Activated CD4-positive, alpha-beta T cell treated with anti-CD3 and anti-CD28 coated beads, Interleukin-2, amount 10 ng/mL, durations not matched to agents 24 days and 14 days (primary cell): ENCODE data around the gene NARF. TPM values are rescaled to one million over a fixed set of nuclear protein-coding genes. Genes with fewer than 3 reads are reported as not detected.
"Not testable (repeated sequence)": the region's sequence is repeated elsewhere in the genome, so short reads cannot be mapped to it uniquely, and the experiment has no call there.

Experiments
- DNase-seq: peaks from one replicate; pipeline ENCODE4 v3.0.0; 2022
- H3K27ac Mint-ChIP-seq: one replicate; pipeline ENCODE4 v1.8.0; 2022; ENCODE audit warnings: mild to moderate bottlenecking, mixed read lengths
- H3K27me3 Mint-ChIP-seq: one replicate; pipeline ENCODE4 v1.8.0; 2022; ENCODE audit warnings: mixed read lengths
- H3K36me3 Mint-ChIP-seq: one replicate; pipeline ENCODE4 v1.8.0; 2022; ENCODE audit warnings: low read depth, mild to moderate bottlenecking, mixed read lengths
- H3K4me1 Mint-ChIP-seq: one replicate; pipeline ENCODE4 v1.8.0; 2021; ENCODE audit warnings: mixed read lengths
- H3K4me3 Mint-ChIP-seq: one replicate; pipeline ENCODE4 v1.8.0; 2022; ENCODE audit warnings: mild to moderate bottlenecking, moderate library complexity, mixed read lengths
- H3K9me3 Mint-ChIP-seq: one replicate; pipeline ENCODE4 v1.8.0; 2021; ENCODE audit warnings: mixed read lengths
- intact Hi-C: fragments of 100-400 bp; cut with micrococcal nuclease; formaldehyde crosslinking; loops from one replicate; pipeline ENCODE4 v1.15.1; 2023
- total RNA-seq: library from RNA; stranded (reverse); gene quantifications from 2 replicates; pipeline ENCODE4 v1.2.3, GENCODE V29; 2022

NARF gene
- total RNA-seq, 1 donor from 2014 or later, result 101 TPM

GRCh38 chr17:82495844-82496528 lies 37.4 kb downstream of the NARF start:
- Mint-ChIP-seq H3K9me3 (no peaks in the 10 kb centered on the region), H3K4me3 (peak overlapping the region; percentile 83), H3K36me3 (no peaks in the 10 kb centered on the region), H3K4me1 (peaks cover 20% of the 10 kb centered on the region), H3K27me3 (no peaks in the 10 kb centered on the region), H3K27ac (peak overlapping the region; percentile 58)
- intact Hi-C loops, result loop anchor here (2.0 kb wide), 1 partner anchor 37 kb away; the partner anchor contains the start of gene NARF
- peak; percentile 67 for DNase-seq

GRCh38 chr17:82496529-82497434 lies 38.2 kb downstream of the NARF start:
- no peaks in the 10 kb centered on the region for H3K9me3 Mint-ChIP-seq
- intact Hi-C loops, result loop anchor here (1.0 kb wide), 1 partner anchor 10 kb away; no protein-coding TSS in a partner anchor
- DNase-seq, result peak; percentile 98
- H3K36me3 Mint-ChIP-seq, result no peaks in the 10 kb centered on the region
- no peaks in the 10 kb centered on the region for H3K27me3 Mint-ChIP-seq
- peaks cover 20% of the 10 kb centered on the region for H3K4me1 Mint-ChIP-seq
- peak overlapping the region; percentile 72 for H3K27ac Mint-ChIP-seq
- H3K4me3 Mint-ChIP-seq, result peak overlapping the region; percentile 83

GRCh38 chr17:82497483-82498405 lies 39.2 kb downstream of the NARF start:
- Mint-ChIP-seq H3K9me3 (no peaks in the 10 kb centered on the region), H3K4me3 (peak overlapping the region; percentile 83), H3K4me1 (peaks cover 20% of the 10 kb centered on the region), H3K36me3 (no peaks in the 10 kb centered on the region), H3K27me3 (no peaks in the 10 kb centered on the region), H3K27ac (peak overlapping the region; percentile 87)
- DNase-seq, result peak; percentile 85
- intact Hi-C loops, result loop anchor here (1.0 kb wide), 1 partner anchor 9 kb away; no protein-coding TSS in a partner anchor

GRCh38 chr17:82502207-82502606 lies 43.7 kb downstream of the NARF start:
- Mint-ChIP-seq H3K9me3 (no peaks in the 10 kb centered on the region), H3K27me3 (no peaks in the 10 kb centered on the region), H3K36me3 (no peaks in the 10 kb centered on the region), H3K4me1 (peaks cover 16% of the 10 kb centered on the region), H3K27ac (no peak overlapping the region), H3K4me3 (no peak overlapping the region)
- DNase-seq, result no peak
- intact Hi-C loops, result no loop called here

- Mint-ChIP-seq H3K9me3 (no peaks in the 10 kb centered on the region), H3K27me3 (no peaks in the 10 kb centered on the region), H3K27ac (no peak overlapping the region), H3K4me1 (peaks cover 12% of the 10 kb centered on the region), H3K4me3 (no peak overlapping the region), H3K36me3 (no peaks in the 10 kb centered on the region)
- DNase-seq, result no peak
- intact Hi-C loops, result no loop called here
Measured at GRCh38 chr17:82503094-82503727, 44.7 kb downstream of the NARF start.

- Mint-ChIP-seq H3K4me1 (peaks cover 12% of the 10 kb centered on the region), H3K4me3 (no peak overlapping the region), H3K27me3 (no peaks in the 10 kb centered on the region), H3K36me3 (no peaks in the 10 kb centered on the region), H3K27ac (no peak overlapping the region), H3K9me3 (no peaks in the 10 kb centered on the region)
- intact Hi-C loops, result no loop called here
- no peak for DNase-seq
Measured at GRCh38 chr17:82503728-82504308, 45.3 kb downstream of the NARF start.

GRCh38 chr17:82505296-82505695 lies 46.8 kb downstream of the NARF start:
- Mint-ChIP-seq H3K4me1 (peaks cover 10% of the 10 kb centered on the region), H3K27me3 (no peaks in the 10 kb centered on the region), H3K27ac (no peak overlapping the region), H3K4me3 (no peak overlapping the region), H3K9me3 (no peaks in the 10 kb centered on the region), H3K36me3 (no peaks in the 10 kb centered on the region)
- intact Hi-C loops, result no loop called here
- no peak for DNase-seq

GRCh38 chr17:82506402-82506801 lies 47.9 kb downstream of the NARF start:
- Mint-ChIP-seq H3K4me1 (peaks cover 14% of the 10 kb centered on the region), H3K27ac (peak overlapping the region; percentile 82), H3K4me3 (peak overlapping the region; percentile 40)
- H3K9me3 Mint-ChIP-seq, H3K36me3 Mint-ChIP-seq, H3K27me3 Mint-ChIP-seq: not testable (repeated sequence)
- peak; percentile 65 for DNase-seq
- intact Hi-C loops, result loop anchor here (1.0 kb wide), 1 partner anchor 9 kb away; no protein-coding TSS in a partner anchor

- H3K27ac Mint-ChIP-seq, result no peak overlapping the region
- no peak for DNase-seq
- intact Hi-C loops, result no loop called here
- H3K9me3 Mint-ChIP-seq, result no peaks in the 10 kb centered on the region
- peaks cover 17% of the 10 kb centered on the region for H3K4me1 Mint-ChIP-seq
- H3K4me3 Mint-ChIP-seq, result no peak overlapping the region
- no peaks in the 10 kb centered on the region for H3K27me3 Mint-ChIP-seq
- H3K36me3 Mint-ChIP-seq, result no peaks in the 10 kb centered on the region
Measured at GRCh38 chr17:82507631-82508175, 49.2 kb downstream of the NARF start.

GRCh38 chr17:82511642-82512041 lies 53.1 kb downstream of the NARF start:
- intact Hi-C loops, H3K9me3 Mint-ChIP-seq, H3K27me3 Mint-ChIP-seq, H3K4me1 Mint-ChIP-seq, H3K27ac Mint-ChIP-seq, H3K4me3 Mint-ChIP-seq, DNase-seq, H3K36me3 Mint-ChIP-seq: not testable (repeated sequence)

GRCh38 chr17:82513864-82514263 lies 55.3 kb downstream of the NARF start:
- intact Hi-C loops, H3K27ac Mint-ChIP-seq, H3K27me3 Mint-ChIP-seq, H3K4me1 Mint-ChIP-seq, DNase-seq, H3K4me3 Mint-ChIP-seq, H3K9me3 Mint-ChIP-seq, H3K36me3 Mint-ChIP-seq: not testable (repeated sequence)

GRCh38 chr17:82517230-82517865 lies 58.8 kb downstream of the NARF start:
- Mint-ChIP-seq H3K27ac (no peak overlapping the region), H3K36me3 (peaks cover 9% of the 10 kb centered on the region), H3K4me1 (peaks cover 11% of the 10 kb centered on the region), H3K9me3 (no peaks in the 10 kb centered on the region), H3K27me3 (no peaks in the 10 kb centered on the region), H3K4me3 (no peak overlapping the region)
- intact Hi-C loops, result no loop called here
- DNase-seq, result no peak
